HG02885 (cell line): ENCODE data around the gene ARHGAP19.

Experiments
- ATAC-seq: cut with Tn5 transposase; IDR thresholded peaks from one replicate; pipeline ENCODE4 v1.9.1; 2021; ENCODE audit warnings: mild to moderate bottlenecking; ENCODE audit not compliant: unreplicated experiment, poor library complexity

ARHGAP19 gene

DNA sequence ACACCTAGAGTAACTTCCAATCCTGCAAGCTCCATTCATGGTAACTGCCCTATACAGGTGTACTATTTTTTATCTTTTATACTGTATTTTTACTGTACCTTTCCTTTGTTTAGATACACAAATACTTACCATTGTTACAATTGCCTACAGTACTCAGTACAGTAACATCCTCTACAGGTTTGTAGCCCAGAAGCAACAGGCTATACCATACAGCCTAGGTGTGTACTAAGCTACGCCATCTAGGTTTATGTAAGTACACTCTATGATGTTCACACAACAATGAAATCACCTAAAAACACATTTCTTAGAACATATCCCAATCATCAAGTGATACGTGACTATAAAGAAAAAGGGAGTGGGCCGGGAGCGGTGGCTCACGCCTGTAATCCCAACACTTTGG lies 53.6 kb downstream of the ARHGAP19 start:
- ATAC-seq, result no peak

DNA sequence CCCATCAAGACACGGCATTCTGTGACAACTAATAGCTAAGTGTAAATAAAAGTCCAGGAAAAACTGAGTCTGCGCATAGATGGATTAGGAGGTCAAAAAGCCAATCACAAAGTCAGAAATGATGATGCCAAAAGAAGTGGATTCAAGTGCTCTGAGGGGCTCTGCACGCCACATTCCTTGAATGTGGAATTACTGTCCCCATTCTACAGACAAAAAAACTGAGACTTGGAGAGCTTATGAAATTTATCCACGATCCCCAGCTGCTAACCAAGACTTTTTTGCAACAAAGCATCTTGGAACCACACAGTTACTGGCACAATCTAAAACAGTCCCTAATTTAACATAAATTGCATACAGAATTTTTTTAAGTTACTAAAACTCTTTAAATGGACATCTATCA lies 57.1 kb downstream of the ARHGAP19 start:
- ATAC-seq, result no peak

GRCh38 chr10:97234400-97234799 lies 58.0 kb downstream of the ARHGAP19 start:
- no peak for ATAC-seq

DNA sequence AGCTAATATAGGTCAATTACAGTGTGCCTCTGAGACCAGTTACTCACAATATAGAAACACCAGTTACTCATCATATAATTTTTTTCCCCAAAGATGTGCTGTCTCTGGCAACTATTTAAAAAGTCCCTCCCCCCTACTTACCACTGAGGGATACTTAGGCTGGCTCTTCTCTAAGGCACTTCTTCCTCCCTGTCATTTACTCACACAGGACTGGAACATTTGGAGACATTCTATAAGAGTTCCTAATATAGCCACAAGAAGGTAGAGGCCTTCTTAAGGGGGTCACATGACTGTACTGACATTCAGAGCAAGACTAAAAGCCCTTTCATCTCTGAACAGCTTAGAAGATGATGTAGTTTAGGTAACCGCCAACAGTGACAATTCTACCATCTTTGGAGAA lies 62.3 kb downstream of the ARHGAP19 start:
- no peak for ATAC-seq

DNA sequence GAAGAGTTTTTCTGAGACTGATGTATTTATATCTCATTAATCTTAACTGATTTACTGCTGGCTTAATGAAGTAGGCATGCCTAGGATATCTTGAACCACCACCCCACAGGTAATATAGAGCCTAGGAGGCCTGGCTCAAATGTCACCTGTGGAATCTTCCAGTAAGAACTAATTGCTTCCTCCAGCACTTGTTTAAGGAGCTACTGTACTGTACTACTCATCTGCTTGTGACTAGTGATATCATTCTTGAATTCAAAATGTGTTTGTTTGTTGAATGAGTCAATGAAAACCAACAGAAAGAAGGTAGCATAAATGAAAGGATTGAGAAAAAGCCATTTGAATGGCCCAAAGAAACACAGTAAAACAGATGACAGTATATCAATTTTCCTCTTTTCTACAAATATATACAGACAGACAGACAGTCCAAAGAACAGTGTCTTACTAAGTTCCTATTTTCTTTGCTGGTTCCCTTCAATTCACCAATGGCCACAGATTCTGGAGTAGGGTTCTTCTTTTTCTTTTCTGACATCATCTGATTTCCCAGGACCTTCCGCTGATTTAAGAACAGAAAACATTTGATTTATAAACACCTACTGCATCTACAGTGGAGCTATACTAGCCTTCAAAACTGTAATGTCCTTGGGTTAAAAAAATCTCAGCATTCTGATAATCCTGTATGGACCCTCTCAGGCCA lies 63.0 kb downstream of the ARHGAP19 start:
- ATAC-seq, result no peak

- ATAC-seq, result no peak
Measured at GRCh38 chr10:97228775-97229157, 63.7 kb downstream of the ARHGAP19 start.

DNA sequence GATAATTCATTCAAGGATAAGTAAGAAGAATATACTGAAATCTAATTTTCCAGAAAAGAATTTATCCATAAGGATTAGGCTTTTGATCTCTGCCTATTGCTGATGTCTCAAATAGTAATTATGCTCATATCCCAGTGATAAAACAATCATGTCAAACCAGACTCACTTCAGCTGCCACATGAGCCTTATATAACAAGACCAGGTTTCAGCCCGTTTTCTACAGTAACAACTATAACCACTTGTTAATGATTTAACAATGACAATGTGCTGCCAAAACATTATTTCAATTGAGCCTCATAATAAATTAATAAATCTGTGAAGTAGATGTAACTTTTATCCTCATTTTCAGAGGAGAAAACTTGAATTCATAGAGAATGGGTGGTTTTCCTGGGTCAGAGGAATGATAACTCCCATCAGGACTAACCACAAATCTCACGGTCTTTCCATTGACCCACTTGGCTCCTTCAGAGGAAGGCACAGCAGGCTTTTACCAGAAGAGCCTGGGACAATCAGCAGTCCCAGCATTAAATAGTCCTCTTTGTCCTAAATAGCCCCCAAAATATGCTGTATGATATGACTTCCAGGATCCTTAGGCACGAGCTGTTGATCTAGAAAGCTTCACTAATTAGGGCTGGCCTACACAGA lies 64.2 kb downstream of the ARHGAP19 start:
- ATAC-seq, result no peak

DNA sequence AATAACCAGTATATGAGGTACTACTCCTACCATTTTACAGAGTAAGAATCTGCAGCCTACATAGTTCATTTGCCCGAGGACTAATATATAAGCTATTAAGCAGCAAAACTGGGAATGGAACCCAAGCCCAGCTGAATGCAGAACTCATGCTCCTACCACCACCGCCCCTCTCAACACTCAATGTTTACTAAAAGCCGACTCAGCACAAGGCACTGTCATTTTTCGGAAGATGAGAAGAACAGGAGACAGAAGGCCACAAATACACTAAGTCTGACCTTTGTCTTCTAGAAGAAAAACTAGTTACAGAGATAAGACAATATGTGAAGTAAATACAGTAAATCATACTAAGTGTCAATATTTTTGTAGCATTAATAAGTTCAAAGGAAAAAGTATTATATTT lies 66.0 kb downstream of the ARHGAP19 start:
- no peak for ATAC-seq

- no peak for ATAC-seq
Measured at GRCh38 chr10:97224483-97225435, 67.7 kb downstream of the ARHGAP19 start.

GRCh38 chr10:97222326-97222961 lies 70.0 kb downstream of the ARHGAP19 start:
- no peak for ATAC-seq

GRCh38 chr10:97220355-97220754 lies 72.1 kb downstream of the ARHGAP19 start:
- no peak for ATAC-seq

- no peak for ATAC-seq
Measured at GRCh38 chr10:97217299-97217698, 75.1 kb downstream of the ARHGAP19 start.

DNA sequence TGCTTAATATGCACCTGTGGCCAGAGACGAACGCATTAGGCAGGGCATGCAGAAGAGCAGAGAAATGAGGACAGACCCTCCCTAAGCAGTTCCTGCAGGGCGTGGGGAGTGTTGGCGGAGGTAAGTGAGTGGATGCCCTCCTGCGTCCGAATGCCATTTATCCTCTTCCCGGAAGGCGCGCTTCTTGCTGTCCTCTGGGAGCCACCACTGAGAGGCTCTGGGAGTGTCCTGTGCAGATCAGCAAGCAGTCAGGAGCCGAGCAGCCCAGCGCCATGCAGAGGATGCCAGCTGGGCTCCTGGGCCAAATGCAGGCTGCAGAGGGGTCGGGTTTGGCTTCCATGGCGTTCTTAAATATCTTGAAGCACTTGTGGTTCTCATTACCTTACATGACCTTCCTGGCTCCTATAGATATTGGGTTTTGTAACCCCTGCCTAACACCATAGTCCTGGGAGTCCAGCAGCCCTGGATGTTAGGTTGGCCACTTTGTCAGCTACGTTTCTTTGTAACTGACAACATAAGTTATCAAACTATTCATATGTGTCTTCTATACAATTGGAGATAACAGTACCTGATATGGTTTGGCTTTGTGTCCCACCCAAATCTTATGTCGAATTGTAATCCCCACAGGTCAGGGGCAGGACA lies 76.7 kb downstream of the ARHGAP19 start:
- ATAC-seq, result no peak

- no peak for ATAC-seq
Measured at GRCh38 chr10:97213431-97213830, 79.0 kb downstream of the ARHGAP19 start.

- ATAC-seq, result no peak
Measured at GRCh38 chr10:97211229-97211628, 81.2 kb downstream of the ARHGAP19 start.

DNA sequence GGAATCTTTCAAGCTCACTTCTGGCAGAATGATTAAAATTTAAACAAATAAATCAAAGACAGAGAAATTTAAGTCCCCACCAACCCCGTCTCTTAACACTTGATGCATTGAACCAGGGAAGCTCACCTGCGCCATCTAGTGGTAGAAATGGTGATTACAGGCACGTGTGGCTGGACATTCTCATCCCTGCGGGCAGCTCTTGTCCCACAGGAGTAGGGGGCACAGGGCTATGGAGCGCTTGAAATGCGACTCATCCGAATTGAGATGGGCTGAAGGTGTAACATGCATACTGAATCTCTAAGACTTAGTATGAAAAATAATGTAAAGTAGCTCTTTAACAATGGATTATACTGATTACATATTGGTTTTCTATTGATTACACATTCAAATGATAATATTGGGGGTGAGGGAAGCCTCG lies 81.9 kb downstream of the ARHGAP19 start:
- no peak for ATAC-seq

DNA sequence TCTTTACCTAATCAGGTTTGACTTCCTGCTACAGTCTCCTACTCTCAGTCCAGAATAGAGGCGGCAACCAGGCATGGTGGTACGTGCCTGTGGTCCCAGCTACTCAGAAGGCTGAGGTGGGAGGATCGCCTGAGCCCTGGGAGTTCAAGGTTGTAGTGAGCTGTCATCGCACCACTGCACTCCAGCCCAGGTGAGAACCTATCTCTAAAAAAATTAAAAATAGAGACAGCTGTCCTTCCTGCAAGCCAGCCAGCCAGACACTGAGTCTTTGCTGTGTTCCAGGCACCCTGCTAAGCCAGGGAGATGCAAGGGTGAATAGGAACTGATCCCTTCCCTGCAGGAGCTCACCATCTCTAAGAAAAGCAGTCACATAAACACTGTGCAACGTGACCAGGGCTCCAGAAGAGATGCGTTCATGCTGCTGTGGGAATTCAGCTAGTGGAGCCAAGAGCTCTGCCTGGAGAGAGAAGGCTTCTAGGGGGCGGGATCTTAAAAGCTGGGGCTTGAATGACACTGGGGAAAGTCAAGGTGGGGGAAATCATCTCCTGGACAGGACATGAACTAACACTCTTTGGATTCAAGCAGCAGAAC lies 84.6 kb downstream of the ARHGAP19 start:
- no peak for ATAC-seq

GRCh38 chr10:97207131-97207530 lies 85.3 kb downstream of the ARHGAP19 start:
- no peak for ATAC-seq

GRCh38 chr10:97204826-97205679 lies 87.4 kb downstream of the ARHGAP19 start:
- no peak for ATAC-seq
